LoVo (cell line): ENCODE data around the gene PTPRU.

Experiments
- DNase-seq: peaks from one replicate; pipeline ENCODE4 v3.0.0-alpha.2; 2016; ENCODE audit warnings: low spot score

PTPRU gene

GRCh38 chr1:29364101-29364678, 127.9 kb downstream of the PTPRU start:
- no peak for DNase-seq

- DNase-seq, result no peak
Observed at GRCh38 chr1:29365906-29366670, 129.8 kb downstream of the PTPRU start.

- no peak for DNase-seq
Observed at GRCh38 chr1:29368936-29369932, 132.9 kb downstream of the PTPRU start.

DNA sequence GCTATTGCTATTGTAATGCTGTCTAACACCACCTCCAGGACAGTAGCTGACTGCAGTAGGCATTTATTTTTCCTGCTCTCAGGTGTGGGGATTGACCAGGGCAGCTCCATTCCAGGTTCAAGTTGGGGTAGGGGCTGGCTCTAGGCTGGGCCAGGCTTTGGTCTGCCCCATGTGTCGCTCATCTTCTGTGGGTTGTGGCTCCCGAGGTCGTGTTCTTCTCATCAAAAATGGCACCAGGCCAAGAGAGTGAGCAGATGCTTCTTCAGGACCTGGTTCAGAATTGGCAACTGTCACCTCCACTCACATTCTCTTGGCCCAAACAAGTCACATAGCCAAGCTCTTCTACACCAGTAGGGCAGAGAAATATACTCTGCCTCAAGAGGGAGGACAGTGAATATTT, 133.7 kb downstream of the PTPRU start:
- DNase-seq, result no peak

GRCh38 chr1:29371332-29371731, 135.0 kb downstream of the PTPRU start:
- no peak for DNase-seq

DNA sequence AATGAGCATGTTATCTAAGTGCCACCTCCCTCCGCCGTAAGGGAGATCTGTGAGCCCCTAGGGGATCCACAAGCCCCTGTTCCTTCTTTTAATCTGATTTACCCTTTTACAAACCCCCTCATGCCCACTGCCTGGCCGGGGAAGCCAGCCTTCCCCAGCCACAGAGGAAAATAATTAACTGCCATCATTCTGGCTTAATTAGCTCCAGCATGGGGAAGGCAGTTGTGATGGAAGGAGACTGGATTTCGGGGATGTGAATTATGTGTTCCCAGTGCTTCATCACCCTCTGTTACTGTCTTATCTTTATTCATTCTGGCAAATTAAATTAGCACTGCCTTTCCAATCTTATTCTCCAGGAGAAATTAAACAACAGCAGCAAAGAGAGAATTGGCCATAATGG, 135.8 kb downstream of the PTPRU start:
- no peak for DNase-seq
